Measurements from ENCODE around the gene ZNF845.
"Not testable (repeated sequence)": the region's sequence is repeated elsewhere in the genome, so short reads cannot be mapped to it uniquely, and the experiment has no call there.

The ZNF845 gene

DNA sequence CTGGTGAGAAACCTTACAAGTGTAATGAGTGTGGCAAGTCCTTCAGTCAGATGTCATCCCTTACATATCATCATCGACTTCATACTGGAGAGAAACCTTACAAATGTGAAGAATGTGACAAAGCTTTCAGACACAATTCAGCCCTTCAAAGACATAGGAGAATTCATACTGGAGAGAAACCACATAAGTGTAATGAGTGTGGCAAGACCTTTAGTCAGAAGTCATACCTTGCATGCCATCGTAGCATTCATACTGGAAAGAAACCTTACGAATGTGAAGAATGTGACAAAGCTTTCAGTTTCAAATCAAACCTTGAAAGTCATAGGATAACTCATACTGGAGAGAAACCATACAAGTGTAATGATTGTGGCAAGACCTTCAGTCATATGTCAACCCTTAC lies 47.8 kb downstream of the ZNF845 start:
- DNase-seq (ENCODE audit: low read depth in 2 of 2), result no peak

GRCh38 chr19:53388168-53388567 lies 54.6 kb downstream of the ZNF845 start:
- no peak for DNase-seq (ENCODE audit: low read depth in 2 of 2)

- DNase-seq (ENCODE audit: low read depth in 2 of 2), result no peak
Measured at GRCh38 chr19:53388904-53389303, 55.4 kb downstream of the ZNF845 start.

GRCh38 chr19:53389571-53389970 lies 56.0 kb downstream of the ZNF845 start:
- DNase-seq (ENCODE audit: low read depth in 2 of 2), result no peak

GRCh38 chr19:53389978-53390377 lies 56.4 kb downstream of the ZNF845 start:
- no peak for DNase-seq (ENCODE audit: low read depth in 2 of 2)

GRCh38 chr19:53394522-53394973 lies 61.0 kb downstream of the ZNF845 start:
- no peak for DNase-seq (ENCODE audit: low read depth in 2 of 2)

GRCh38 chr19:53394974-53395839 lies 61.7 kb downstream of the ZNF845 start, which contains the start of gene ZNF765:
Gene ZNF765, plus strand, starts transcription at chr19:53395149. Its CDS starts 2,867 bp downstream, at chr19:53398016.
- DNase-seq (ENCODE audit: low read depth in 2 of 2), result peak; percentile 96 to 98

- not testable (repeated sequence) for DNase-seq (ENCODE audit: low read depth in 2 of 2)
Measured at GRCh38 chr19:53395840-53396524, 62.4 kb downstream of the ZNF845 start.

DNA sequence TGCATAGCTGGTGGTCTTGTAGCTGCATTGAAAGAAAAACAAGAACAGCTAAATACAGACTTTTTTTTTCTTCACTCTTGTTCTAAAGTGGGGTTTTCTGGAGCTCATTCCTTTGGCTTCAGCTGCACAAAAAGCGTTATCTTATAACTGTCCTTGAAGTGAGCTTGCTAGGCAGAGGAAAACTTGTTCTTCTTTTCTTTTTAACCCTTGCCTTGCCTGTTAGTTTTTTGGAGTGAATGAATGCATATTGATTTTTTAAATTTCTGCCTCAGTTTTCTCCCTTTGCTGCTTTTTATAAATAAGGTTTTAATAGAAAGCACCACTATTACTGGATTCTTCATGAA lies 62.9 kb downstream of the ZNF845 start:
- no peak for DNase-seq (ENCODE audit: low read depth in 2 of 2)

- not testable (repeated sequence) for DNase-seq (ENCODE audit: low read depth in 2 of 2)
Measured at GRCh38 chr19:53397918-53398317, 64.4 kb downstream of the ZNF845 start.

Data from stimulated activated CD8-positive, alpha-beta memory T cell treated with anti-CD3 and anti-CD28 coated beads, Interleukin-7, amount 100 ng/mL, for 1 hour (primary cell).